ENCODE results near the gene MAPKAPK2.

GRCh38 chr1:206666031-206666561, 18.6 kb upstream of the MAPKAPK2 start:
- TF ChIP-seq POLR2A (IDR thresholded peaks at IDR 0.05) (no peak), CTCF (IDR thresholded peaks at IDR 0.05) (no peak)
